Measurements from ENCODE around the gene C2orf76. TPM values are rescaled to one million over a fixed set of nuclear protein-coding genes. Genes with fewer than 3 reads are reported as not detected.
A peak's percentile ranks its signal among the peaks of the same experiment; 100 is the strongest.

Gene C2orf76
- total RNA-seq, 8 experiments from 2014 or later: 9.5 to 25.1 (median 13.3) TPM

- WGBS, 10 experiments: 50 to 100% (median 95%) methylated on average over 1 to 6 of the region's 6 CpGs
- Histone ChIP-seq H3K4me3 (no peak overlapping the region), H3K27ac (no peak overlapping the region), H3K4me1 (replicated peaks in 1 of 2) (peaks cover 0 to 9% of the 10 kb centered on the region in 2 donors)
- no peak for ATAC-seq (replicated peaks in 6 of 8)
- in situ Hi-C loops (cut with MboI; ENCODE audit: low pct_unique_long_range_greater_than_20kb in 2 of 9, low sequenced_read_pairs in 9 of 9, unreplicated experiment in 9 of 9): loop anchor here in 1 of 9 experiments (25.0 kb wide), 1 partner anchor 414 kb away; no protein-coding TSS in a partner anchor
These were observed 65.2 kb downstream of the C2orf76 start for GRCh38 chr2:119301413-119301812.

DNA sequence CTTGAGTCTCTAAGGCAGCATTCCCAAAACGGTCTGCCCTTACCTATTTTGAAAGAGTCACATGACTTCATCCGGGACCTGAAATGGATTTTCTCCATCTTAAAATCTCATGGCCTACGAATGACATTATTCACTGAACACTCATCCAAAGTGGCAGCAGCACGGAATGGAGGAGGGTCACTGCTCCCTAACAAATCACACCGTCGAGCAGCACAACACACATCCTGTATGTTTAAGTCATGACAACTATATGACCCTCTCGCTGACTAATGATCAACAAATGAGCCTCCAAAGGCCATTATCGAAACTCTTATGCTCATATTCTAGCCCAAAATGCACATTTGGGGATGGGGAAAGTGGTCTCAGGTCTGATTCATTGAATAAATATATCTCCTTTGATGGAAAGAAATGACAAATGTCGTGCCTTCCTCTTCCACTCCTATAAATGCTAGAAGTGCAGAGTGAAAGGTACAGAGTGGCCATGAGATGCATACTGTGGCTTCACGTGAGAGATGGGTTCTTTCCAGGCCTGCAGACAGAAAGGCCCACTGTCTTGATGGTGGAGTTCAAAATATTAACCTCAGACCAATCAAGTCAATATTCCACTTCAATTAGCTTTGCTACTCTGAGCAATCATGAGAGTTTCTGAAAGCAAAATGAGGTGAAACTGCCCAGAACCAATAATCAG, 70.8 kb downstream of the C2orf76 start:
- in situ Hi-C loops (cut with MboI; ENCODE audit: low pct_unique_long_range_greater_than_20kb in 2 of 9, low sequenced_read_pairs in 9 of 9, unreplicated experiment in 9 of 9): loop anchor here in 7 of 9 experiments (25.0 kb wide), 3 partner anchors 259 to 409 kb away; no protein-coding TSS in a partner anchor
- Histone ChIP-seq H3K4me3 (no peak overlapping the region), H3K4me1 (replicated peaks in 1 of 2) (peaks cover 8 to 9% of the 10 kb centered on the region in 2 donors), H3K27ac (no peak overlapping the region)
- WGBS, 10 experiments: 17 to 100% (median 62%) methylated on average over 1 to 8 of the region's 10 CpGs; no CpG with 5 or more reads in 2 of the 10 experiments
- ATAC-seq (replicated peaks in 6 of 8): peak in 5 of 8 experiments; percentile 38 to 75 (median 49)

GRCh38 chr2:119294671-119295070, 72.0 kb downstream of the C2orf76 start:
- Histone ChIP-seq H3K27ac (no peak overlapping the region), H3K4me1 (replicated peaks in 1 of 2) (peaks cover 8 to 9% of the 10 kb centered on the region in 2 donors), H3K4me3 (no peak overlapping the region)
- in situ Hi-C loops (cut with MboI; ENCODE audit: low pct_unique_long_range_greater_than_20kb in 2 of 9, low sequenced_read_pairs in 9 of 9, unreplicated experiment in 9 of 9): loop anchor here in 7 of 9 experiments (25.0 kb wide), 3 partner anchors 257 to 407 kb away; no protein-coding TSS in a partner anchor
- no peak for ATAC-seq (replicated peaks in 6 of 8)
- WGBS, 10 experiments: 66 to 100% (median 89%) methylated on average over 5 to 11 of the region's 14 CpGs; no CpG with 5 or more reads in 5 of the 10 experiments

GRCh38 chr2:119293900-119294299, 72.7 kb downstream of the C2orf76 start:
- WGBS, 10 experiments: 60 to 100% (median 72%) methylated on average over 1 to 6 of the region's 7 CpGs; no CpG with 5 or more reads in 2 of the 10 experiments
- no peak overlapping the region for H3K27ac ChIP-seq
- peaks cover 8 to 9% of the 10 kb centered on the region in 2 donors for H3K4me1 ChIP-seq (replicated peaks in 1 of 2)
- in situ Hi-C loops (cut with MboI; ENCODE audit: low pct_unique_long_range_greater_than_20kb in 2 of 9, low sequenced_read_pairs in 9 of 9, unreplicated experiment in 9 of 9): loop anchor here in 7 of 9 experiments (25.0 kb wide), 3 partner anchors 257 to 407 kb away; no protein-coding TSS in a partner anchor
- H3K4me3 ChIP-seq: no peak overlapping the region
- ATAC-seq (replicated peaks in 6 of 8): no peak

GRCh38 chr2:119293254-119293653, 73.4 kb downstream of the C2orf76 start:
- no peak overlapping the region for H3K27ac ChIP-seq
- H3K4me1 ChIP-seq (replicated peaks in 1 of 2): peaks cover 8 to 9% of the 10 kb centered on the region in 2 donors
- in situ Hi-C loops (cut with MboI; ENCODE audit: low pct_unique_long_range_greater_than_20kb in 2 of 9, low sequenced_read_pairs in 9 of 9, unreplicated experiment in 9 of 9): loop anchor here in 7 of 9 experiments (25.0 kb wide), 3 partner anchors 256 to 406 kb away; no protein-coding TSS in a partner anchor
- H3K4me3 ChIP-seq: no peak overlapping the region
- 50 to 92% (median 86%) methylated on average over 1 to 2 of the region's 2 CpGs; no CpG with 5 or more reads in 2 of the 10 experiments for WGBS, 10 experiments
- peak in 1 of 8 experiments; percentile 15 for ATAC-seq (replicated peaks in 6 of 8)

DNA sequence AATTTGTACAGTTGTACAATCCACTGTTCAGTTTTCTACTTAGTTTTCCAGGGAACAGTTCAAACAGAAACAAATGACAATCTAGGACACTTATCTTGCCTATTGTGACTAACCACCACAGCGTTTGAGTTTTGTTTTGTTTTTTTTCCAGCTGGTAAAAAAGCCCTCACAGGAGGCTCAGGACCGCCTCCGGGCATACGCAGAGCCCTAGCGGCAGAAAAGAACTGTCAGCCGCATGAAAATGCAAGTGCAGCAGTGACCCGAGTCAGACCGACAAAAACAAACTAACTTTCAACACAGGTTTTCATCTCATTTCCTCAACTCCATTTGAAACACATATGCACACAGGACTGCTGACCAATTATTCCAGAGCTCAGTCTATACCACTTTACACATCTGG, 74.4 kb downstream of the C2orf76 start:
- H3K4me1 ChIP-seq (replicated peaks in 1 of 2): peaks cover 8 to 9% of the 10 kb centered on the region in 2 donors
- no peak overlapping the region for H3K4me3 ChIP-seq
- H3K27ac ChIP-seq: no peak overlapping the region
- in situ Hi-C loops (cut with MboI; ENCODE audit: low pct_unique_long_range_greater_than_20kb in 2 of 9, low sequenced_read_pairs in 9 of 9, unreplicated experiment in 9 of 9): loop anchor here in 7 of 9 experiments (25.0 kb wide), 3 partner anchors 255 to 405 kb away; no protein-coding TSS in a partner anchor
- peak in 7 of 8 experiments; percentile 22 to 70 (median 55) for ATAC-seq (replicated peaks in 6 of 8)
- WGBS, 10 experiments: 0 to 74% (median 14%) methylated on average over 1 to 8 of the region's 8 CpGs; no CpG with 5 or more reads in 1 of the 10 experiments

GRCh38 chr2:119291588-119292167, 75.0 kb downstream of the C2orf76 start:
- in situ Hi-C loops (cut with MboI; ENCODE audit: low pct_unique_long_range_greater_than_20kb in 2 of 9, low sequenced_read_pairs in 9 of 9, unreplicated experiment in 9 of 9): loop anchor here in 7 of 9 experiments (25.0 kb wide), 3 partner anchors 254 to 404 kb away; no protein-coding TSS in a partner anchor
- 49 to 100% (median 78%) methylated on average over 1 to 7 of the region's 8 CpGs for WGBS, 10 experiments
- H3K27ac ChIP-seq: no peak overlapping the region
- no peak overlapping the region for H3K4me3 ChIP-seq
- peaks cover 8 to 9% of the 10 kb centered on the region in 2 donors for H3K4me1 ChIP-seq (replicated peaks in 1 of 2)
- ATAC-seq (replicated peaks in 6 of 8): peak in 1 of 8 experiments; percentile 40

DNA sequence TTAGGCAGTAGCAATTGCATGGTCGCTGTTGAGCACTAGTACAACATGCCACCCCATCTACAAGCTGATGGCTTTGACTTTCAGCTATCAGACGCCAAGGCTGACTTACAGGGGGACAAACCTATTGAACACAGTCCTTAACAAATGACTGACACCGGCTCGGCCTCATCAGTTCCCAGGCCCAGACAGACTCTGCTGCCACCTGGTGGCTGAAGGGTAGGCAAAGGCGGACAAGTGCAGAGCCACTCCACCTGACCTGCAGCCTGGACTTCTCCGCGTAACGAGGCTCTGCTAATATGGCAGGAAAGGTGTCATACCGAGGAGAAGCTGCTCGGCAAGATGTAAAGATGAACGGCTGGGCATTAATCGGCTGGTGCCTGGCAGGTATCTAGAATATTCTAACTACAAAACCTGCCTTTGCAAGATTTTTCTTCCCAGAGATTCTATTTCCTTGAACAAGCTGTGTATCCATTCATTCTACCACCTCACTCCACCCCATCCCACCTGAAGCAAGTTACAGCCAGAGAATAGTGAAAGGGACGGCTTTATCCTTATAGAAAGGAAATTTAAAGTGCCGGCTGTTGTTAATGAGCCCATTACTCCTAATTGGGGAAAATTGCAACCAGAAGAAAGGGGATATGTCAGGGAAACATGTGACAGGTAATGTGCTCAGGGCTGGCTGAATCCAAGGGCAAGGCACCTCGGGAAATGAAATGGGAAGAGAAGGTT, 75.6 kb downstream of the C2orf76 start:
- Histone ChIP-seq H3K4me1 (replicated peaks in 1 of 2) (peaks cover 8 to 9% of the 10 kb centered on the region in 2 donors), H3K27ac (no peak overlapping the region), H3K4me3 (no peak overlapping the region)
- in situ Hi-C loops (cut with MboI; ENCODE audit: low pct_unique_long_range_greater_than_20kb in 2 of 9, low sequenced_read_pairs in 9 of 9, unreplicated experiment in 9 of 9): loop anchor here in 7 of 9 experiments (25.0 kb wide), 3 partner anchors 254 to 404 kb away; no protein-coding TSS in a partner anchor
- peak; percentile 91 to 97 (median 95) for ATAC-seq (replicated peaks in 6 of 8)
- 4 to 50% (median 23%) methylated on average over 3 to 13 of the region's 15 CpGs for WGBS, 10 experiments

DNA sequence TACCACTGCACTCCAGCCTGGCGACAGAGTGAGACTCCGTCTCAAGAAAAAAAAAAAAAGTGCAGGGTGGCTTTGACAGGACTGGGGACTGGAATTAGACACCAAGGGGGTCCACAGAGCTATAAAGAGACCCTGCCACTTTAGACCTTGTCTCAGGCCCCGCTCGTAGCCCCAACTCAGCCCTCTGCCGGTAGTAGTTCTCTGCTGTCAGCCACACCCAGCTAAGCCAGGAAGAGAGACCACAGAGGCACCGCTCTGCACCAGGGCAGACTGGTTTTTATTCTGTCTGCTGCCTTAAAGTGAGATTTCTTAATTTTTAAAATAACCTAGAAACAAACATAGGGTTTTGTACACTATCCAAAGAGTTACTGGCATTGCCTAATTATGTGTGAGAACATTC, 77.0 kb downstream of the C2orf76 start:
- in situ Hi-C loops (cut with MboI; ENCODE audit: low pct_unique_long_range_greater_than_20kb in 2 of 9, low sequenced_read_pairs in 9 of 9, unreplicated experiment in 9 of 9): loop anchor here in 7 of 9 experiments (25.0 kb wide), 3 partner anchors 252 to 402 kb away; no protein-coding TSS in a partner anchor
- Histone ChIP-seq H3K4me3 (no peak overlapping the region), H3K27ac (no peak overlapping the region), H3K4me1 (replicated peaks in 1 of 2) (peaks cover 0 to 8% of the 10 kb centered on the region in 2 donors)
- 71 to 100% (median 94%) methylated on average over 1 to 5 of the region's 6 CpGs; no CpG with 5 or more reads in 2 of the 10 experiments for WGBS, 10 experiments
- no peak for ATAC-seq (replicated peaks in 6 of 8)

- Histone ChIP-seq H3K4me3 (no peak overlapping the region), H3K27ac (no peak overlapping the region), H3K4me1 (replicated peaks in 1 of 2) (peaks cover 0 to 8% of the 10 kb centered on the region in 2 donors)
- 75 to 100% (median 82%) methylated on average over 1 to 6 of the region's 11 CpGs; no CpG with 5 or more reads in 4 of the 10 experiments for WGBS, 10 experiments
- ATAC-seq (replicated peaks in 6 of 8): no peak
- in situ Hi-C loops (cut with MboI; ENCODE audit: low pct_unique_long_range_greater_than_20kb in 2 of 9, low sequenced_read_pairs in 9 of 9, unreplicated experiment in 9 of 9): loop anchor here in 7 of 9 experiments (25.0 kb wide), 3 partner anchors 252 to 402 kb away; no protein-coding TSS in a partner anchor
These were observed 77.5 kb downstream of the C2orf76 start for GRCh38 chr2:119289093-119289492.

DNA sequence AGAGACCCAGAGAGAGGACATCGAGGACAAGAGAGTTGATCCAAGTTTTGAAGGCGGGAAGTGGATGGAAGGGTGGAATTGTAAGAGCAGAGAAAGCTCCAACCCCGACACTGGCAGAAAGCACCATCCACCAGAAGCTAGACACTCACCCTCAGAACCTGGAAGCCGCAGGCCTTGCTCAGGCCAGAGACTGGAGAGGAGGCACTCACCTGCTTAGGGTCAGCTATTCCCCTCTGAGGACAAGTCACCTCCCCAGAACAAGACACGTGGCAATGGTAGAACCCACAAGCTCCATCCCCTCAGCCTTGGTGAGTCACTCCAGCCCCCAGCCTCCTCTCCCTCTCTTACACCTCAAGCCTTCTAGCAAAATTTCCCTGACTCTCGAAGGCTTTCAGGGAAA, 78.1 kb downstream of the C2orf76 start:
- H3K4me1 ChIP-seq (replicated peaks in 1 of 2): peaks cover 0 to 8% of the 10 kb centered on the region in 2 donors
- ATAC-seq (replicated peaks in 6 of 8): no peak
- in situ Hi-C loops (cut with MboI; ENCODE audit: low pct_unique_long_range_greater_than_20kb in 2 of 9, low sequenced_read_pairs in 9 of 9, unreplicated experiment in 9 of 9): loop anchor here in 7 of 9 experiments (25.0 kb wide), 3 partner anchors 251 to 401 kb away; no protein-coding TSS in a partner anchor
- WGBS, 10 experiments: 60 to 100% (median 97%) methylated on average over 1 to 5 of the region's 6 CpGs; no CpG with 5 or more reads in 2 of the 10 experiments
- H3K4me3 ChIP-seq: no peak overlapping the region
- H3K27ac ChIP-seq: no peak overlapping the region

DNA sequence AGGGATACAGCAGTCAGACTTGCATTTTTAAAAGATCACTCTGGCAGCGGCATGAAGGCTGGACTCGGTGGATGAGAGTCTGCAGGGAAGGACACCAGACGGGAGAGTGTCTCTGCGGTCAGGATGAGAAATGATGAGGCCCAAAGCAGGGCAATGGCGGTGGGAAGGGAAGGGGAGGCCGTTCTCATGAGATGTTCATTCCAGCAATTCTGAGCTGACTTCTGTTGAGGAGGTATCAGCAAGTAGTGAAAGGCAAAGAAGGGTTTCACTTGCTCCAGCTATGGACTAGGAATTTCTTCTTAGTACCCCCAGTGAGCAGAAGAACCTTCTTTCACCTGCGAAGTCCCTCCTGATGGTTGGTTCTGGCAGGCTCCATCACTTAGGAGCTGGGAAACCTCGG, 80.0 kb downstream of the C2orf76 start:
- in situ Hi-C loops (cut with MboI; ENCODE audit: low pct_unique_long_range_greater_than_20kb in 2 of 9, low sequenced_read_pairs in 9 of 9, unreplicated experiment in 9 of 9): loop anchor here in 7 of 9 experiments (25.0 kb wide), 3 partner anchors 249 to 399 kb away; no protein-coding TSS in a partner anchor
- Histone ChIP-seq H3K4me1 (replicated peaks in 1 of 2) (no peaks in the 10 kb centered on the region), H3K27ac (no peak overlapping the region), H3K4me3 (no peak overlapping the region)
- ATAC-seq (replicated peaks in 6 of 8): no peak
- 80 to 100% (median 84%) methylated on average over 1 to 3 of the region's 8 CpGs; no CpG with 5 or more reads in 6 of the 10 experiments for WGBS, 10 experiments

All from motor neuron (in vitro differentiated cells).